ENCODE data around the gene ZCCHC7. TPM values are rescaled to one million over a fixed set of nuclear protein-coding genes. Genes with fewer than 3 reads are reported as not detected.

The ZCCHC7 gene
- total RNA-seq, 4 donors from 2014 or later, result 11.7 to 24.6 (median 13.6) TPM

GRCh38 chr9:37149666-37150308 is 29.4 kb downstream of the ZCCHC7 start:
- DNase-seq (ENCODE audit: low spot score) (no peak), ATAC-seq (ENCODE audit: low FRiP score) (no peak)
- TF ChIP-seq CTCF (IDR thresholded peaks at IDR 0.05), result no peak

GRCh38 chr9:37150415-37150814 is 30.0 kb downstream of the ZCCHC7 start:
- no peak for ATAC-seq (ENCODE audit: low FRiP score)
- no peak for DNase-seq (ENCODE audit: low spot score)
- no peak for TF ChIP-seq CTCF (IDR thresholded peaks at IDR 0.05)

GRCh38 chr9:37151812-37152211 is 31.4 kb downstream of the ZCCHC7 start:
- no peak for DNase-seq (ENCODE audit: low spot score)
- TF ChIP-seq CTCF (IDR thresholded peaks at IDR 0.05), result no peak
- no peak for ATAC-seq (ENCODE audit: low FRiP score)

GRCh38 chr9:37152365-37152764 is 32.0 kb downstream of the ZCCHC7 start:
- ATAC-seq (ENCODE audit: low FRiP score) (no peak), DNase-seq (ENCODE audit: low spot score) (no peak)
- TF ChIP-seq CTCF (IDR thresholded peaks at IDR 0.05), result no peak

GRCh38 chr9:37155601-37156000 is 35.2 kb downstream of the ZCCHC7 start:
- DNase-seq (ENCODE audit: low spot score), result no peak
- ATAC-seq (ENCODE audit: low FRiP score), result no peak
- no peak for TF ChIP-seq CTCF (IDR thresholded peaks at IDR 0.05)

- ATAC-seq (ENCODE audit: low FRiP score) (no peak), DNase-seq (ENCODE audit: low spot score) (no peak)
- no peak for TF ChIP-seq CTCF (IDR thresholded peaks at IDR 0.05)
Measured at GRCh38 chr9:37156205-37156604, 35.8 kb downstream of the ZCCHC7 start.

GRCh38 chr9:37156781-37157356 is 36.5 kb downstream of the ZCCHC7 start:
- ATAC-seq (ENCODE audit: low FRiP score) (no peak), DNase-seq (ENCODE audit: low spot score) (no peak)
- no peak for TF ChIP-seq CTCF (IDR thresholded peaks at IDR 0.05)
